ENCODE results near the gene COPS7A. TPM values are rescaled to one million over a fixed set of nuclear protein-coding genes. Genes with fewer than 3 reads are reported as not detected.
"Not testable (repeated sequence)": the region's sequence is repeated elsewhere in the genome, so short reads cannot be mapped to it uniquely, and the experiment has no call there.

Gene COPS7A
- total RNA-seq, 1 donor from 2014 or later: 31.1 TPM

- DNase-seq (ENCODE audit: low spot score): no peak
- no peak for ATAC-seq
Observed at GRCh38 chr12:6701078-6701768, 22.6 kb upstream of the COPS7A start.

- DNase-seq (ENCODE audit: low spot score): no peak
- no peak for ATAC-seq
Observed at GRCh38 chr12:6703631-6704030, 20.2 kb upstream of the COPS7A start.

GRCh38 chr12:6708351-6708750 lies 15.5 kb upstream of the COPS7A start:
- not testable (repeated sequence) for DNase-seq (ENCODE audit: low spot score); ATAC-seq

- DNase-seq (ENCODE audit: low spot score) (no peak), ATAC-seq (no peak)
Observed at GRCh38 chr12:6708960-6709394, 14.9 kb upstream of the COPS7A start.

- not testable (repeated sequence) for DNase-seq (ENCODE audit: low spot score); ATAC-seq
Observed at GRCh38 chr12:6716031-6716873, 7.6 kb upstream of the COPS7A start.

- DNase-seq (ENCODE audit: low spot score): no peak
- no peak for ATAC-seq
Observed at GRCh38 chr12:6716874-6717437, 6.9 kb upstream of the COPS7A start.

- DNase-seq (ENCODE audit: low spot score) (no peak), ATAC-seq (no peak)
Observed at GRCh38 chr12:6722863-6723262, 983 bp upstream of the COPS7A start.

- ATAC-seq (peak; percentile 5), DNase-seq (ENCODE audit: low spot score) (no peak)
Observed at GRCh38 chr12:6724409-6724797, 557 bp downstream of the COPS7A start.

- DNase-seq (ENCODE audit: low spot score): no peak
- no peak for ATAC-seq
Observed at GRCh38 chr12:6725350-6725749, 1.5 kb downstream of the COPS7A start.

- DNase-seq (ENCODE audit: low spot score) (no peak), ATAC-seq (no peak)
Observed at GRCh38 chr12:6729186-6729585, 5.3 kb downstream of the COPS7A start.

- DNase-seq (ENCODE audit: low spot score) (no peak), ATAC-seq (no peak)
Observed at GRCh38 chr12:6730169-6730568, 6.3 kb downstream of the COPS7A start.

GRCh38 chr12:6734506-6735387 lies 10.9 kb downstream of the COPS7A start:
- DNase-seq (ENCODE audit: low spot score): no peak
- ATAC-seq: no peak

GRCh38 chr12:6735448-6736191 lies 11.8 kb downstream of the COPS7A start:
- peak; percentile 81 for DNase-seq (ENCODE audit: low spot score)
- ATAC-seq: peak; percentile 99

- ATAC-seq: no peak
- DNase-seq (ENCODE audit: low spot score): no peak
Observed at GRCh38 chr12:6736754-6737153, 12.9 kb downstream of the COPS7A start.

GRCh38 chr12:6742080-6742479 lies 18.2 kb downstream of the COPS7A start:
- ATAC-seq; DNase-seq (ENCODE audit: low spot score): not testable (repeated sequence)

- ATAC-seq (no peak), DNase-seq (ENCODE audit: low spot score) (no peak)
Observed at GRCh38 chr12:6742834-6743233, 19.0 kb downstream of the COPS7A start.

GRCh38 chr12:6743300-6743699 lies 19.5 kb downstream of the COPS7A start:
- DNase-seq (ENCODE audit: low spot score); ATAC-seq: not testable (repeated sequence)

- ATAC-seq (peak; percentile 45), DNase-seq (ENCODE audit: low spot score) (no peak)
Observed at GRCh38 chr12:6745741-6746525, 22.1 kb downstream of the COPS7A start.

GRCh38 chr12:6747216-6747615 lies 23.4 kb downstream of the COPS7A start:
- ATAC-seq: no peak

More at GRCh38 chr12:6747216-6747615, 23.4 kb downstream of the COPS7A start:
- no peak for DNase-seq (ENCODE audit: low spot score)
